Measurements from ENCODE around the gene ENKD1. TPM values are rescaled to one million over a fixed set of nuclear protein-coding genes. Genes with fewer than 3 reads are reported as not detected.

ENKD1 gene
- total and polyA plus RNA-seq, 2 of the 13 experiments (the other 11 are each of a cell fraction or from before 2014, with no cell fraction given) = 10.8 to 20.8 TPM

DNA sequence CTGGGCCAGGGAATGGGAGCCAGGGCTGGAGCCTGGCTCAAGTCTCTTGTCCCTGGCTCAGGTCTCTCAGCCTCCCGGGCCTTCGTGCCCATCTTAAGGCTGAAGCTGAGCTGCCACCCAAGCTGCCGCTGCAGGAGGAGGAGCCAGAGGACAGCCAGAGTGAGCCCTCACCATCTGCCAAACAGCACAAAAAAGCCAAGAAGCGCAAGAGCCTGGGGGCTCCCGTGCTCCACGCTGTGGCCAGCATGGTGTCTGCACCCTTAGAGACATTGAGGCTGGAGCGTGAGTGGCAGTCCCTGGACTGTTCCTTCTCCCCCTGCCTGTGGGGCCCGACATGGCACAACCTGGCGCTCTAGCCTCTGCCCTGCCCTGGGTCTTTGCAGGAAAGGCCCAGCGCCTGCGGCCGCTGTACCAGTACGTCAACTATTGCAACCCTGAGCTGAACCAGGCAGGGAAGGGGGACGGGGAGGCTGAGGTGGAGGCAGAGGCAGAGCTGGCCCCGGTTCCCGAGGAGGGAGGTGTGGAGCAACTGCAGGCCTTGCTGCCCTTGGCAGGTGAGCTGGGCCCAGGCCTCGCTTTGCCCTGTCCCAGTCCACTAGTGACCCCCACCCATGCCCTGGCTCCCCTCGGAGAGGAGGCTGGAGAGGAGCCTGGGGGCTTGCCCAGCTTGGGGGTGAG is 1.4 kb upstream of the ENKD1 start (continued):
- 0 out of 2 replicates have a peak, but pooled peaks have one; percentile 40 for TF ChIP-seq HCFC1 (IDR thresholded peaks at IDR 0.05; ENCODE audit: low read depth, low read length)
- peak; percentile 90 for TF ChIP-seq MIER2 (CRISPR knock-in tag; IDR thresholded peaks at IDR 0.05)
- TF ChIP-seq PCBP2 (optimal IDR thresholded peaks at IDR 0.05; ENCODE audit: low read depth, low read length, poor library complexity, severe bottlenecking) = no peak
- TF ChIP-seq PREB (CRISPR knock-in tag; IDR thresholded peaks at IDR 0.05) = no peak
- TF ChIP-seq HMGA1 (CRISPR knock-in tag; conservative IDR thresholded peaks at IDR 0.05) = no peak
- no peak; the same call in 1 of the 2 replicates for TF ChIP-seq MYNN (CRISPR knock-in tag; IDR thresholded peaks at IDR 0.05; ENCODE audit: low read depth)
- no peak for TF ChIP-seq ATM (IDR thresholded peaks at IDR 0.05; ENCODE audit: borderline replicate concordance)
- peak; percentile 73 for TF ChIP-seq TFDP2 (CRISPR knock-in tag; IDR thresholded peaks at IDR 0.05)
- no peak for TF ChIP-seq ZNF367 (CRISPR knock-in tag; IDR thresholded peaks at IDR 0.05; ENCODE audit: borderline replicate concordance)
- TF ChIP-seq HOXA3 (CRISPR knock-in tag; IDR thresholded peaks at IDR 0.05) = peak; percentile 84
- peak; percentile 86 for TF ChIP-seq ARNT2 (CRISPR knock-in tag; IDR thresholded peaks at IDR 0.05; ENCODE audit: low read depth)
- TF ChIP-seq ZNF747 (CRISPR knock-in tag; IDR thresholded peaks at IDR 0.05; ENCODE audit: borderline replicate concordance) = peak; percentile 36; the same call in 1 of the 2 replicates
- TF ChIP-seq ELF3 (CRISPR knock-in tag; IDR thresholded peaks at IDR 0.05) = peak; percentile 69
- TF ChIP-seq ZNF780A (CRISPR knock-in tag; IDR thresholded peaks at IDR 0.05) = no peak
- no peak for TF ChIP-seq SNRNP70 (IDR thresholded peaks at IDR 0.05; ENCODE audit: low read depth, low read length)
- no peak for TF ChIP-seq SUZ12 (IDR thresholded peaks at IDR 0.05; ENCODE audit: low read depth, low read length)
- peak; percentile 56; the same call in 1 of the 2 replicates for TF ChIP-seq ZHX1 (CRISPR knock-in tag; IDR thresholded peaks at IDR 0.05; ENCODE audit: low read depth)
- TF ChIP-seq ZSCAN29 (CRISPR knock-in tag; conservative IDR thresholded peaks at IDR 0.05) = 0 out of 2 replicates have a peak, but pooled peaks have one; percentile 65
- TF ChIP-seq, protein P1, sequence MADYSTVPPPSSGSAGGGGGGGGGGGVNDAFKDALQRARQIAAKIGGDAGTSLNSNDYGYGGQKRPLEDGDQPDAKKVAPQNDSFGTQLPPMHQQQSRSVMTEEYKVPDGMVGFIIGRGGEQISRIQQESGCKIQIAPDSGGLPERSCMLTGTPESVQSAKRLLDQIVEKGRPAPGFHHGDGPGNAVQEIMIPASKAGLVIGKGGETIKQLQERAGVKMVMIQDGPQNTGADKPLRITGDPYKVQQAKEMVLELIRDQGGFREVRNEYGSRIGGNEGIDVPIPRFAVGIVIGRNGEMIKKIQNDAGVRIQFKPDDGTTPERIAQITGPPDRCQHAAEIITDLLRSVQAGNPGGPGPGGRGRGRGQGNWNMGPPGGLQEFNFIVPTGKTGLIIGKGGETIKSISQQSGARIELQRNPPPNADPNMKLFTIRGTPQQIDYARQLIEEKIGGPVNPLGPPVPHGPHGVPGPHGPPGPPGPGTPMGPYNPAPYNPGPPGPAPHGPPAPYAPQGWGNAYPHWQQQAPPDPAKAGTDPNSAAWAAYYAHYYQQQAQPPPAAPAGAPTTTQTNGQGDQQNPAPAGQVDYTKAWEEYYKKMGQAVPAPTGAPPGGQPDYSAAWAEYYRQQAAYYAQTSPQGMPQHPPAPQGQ (CRISPR knock-in tag; IDR thresholded peaks at IDR 0.05; ENCODE audit: borderline replicate concordance) = peak; percentile 95
- TF ChIP-seq, protein P2, sequence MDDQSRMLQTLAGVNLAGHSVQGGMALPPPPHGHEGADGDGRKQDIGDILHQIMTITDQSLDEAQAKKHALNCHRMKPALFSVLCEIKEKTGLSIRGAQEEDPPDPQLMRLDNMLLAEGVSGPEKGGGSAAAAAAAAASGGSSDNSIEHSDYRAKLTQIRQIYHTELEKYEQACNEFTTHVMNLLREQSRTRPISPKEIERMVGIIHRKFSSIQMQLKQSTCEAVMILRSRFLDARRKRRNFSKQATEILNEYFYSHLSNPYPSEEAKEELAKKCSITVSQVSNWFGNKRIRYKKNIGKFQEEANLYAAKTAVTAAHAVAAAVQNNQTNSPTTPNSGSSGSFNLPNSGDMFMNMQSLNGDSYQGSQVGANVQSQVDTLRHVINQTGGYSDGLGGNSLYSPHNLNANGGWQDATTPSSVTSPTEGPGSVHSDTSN (CRISPR knock-in tag; IDR thresholded peaks at IDR 0.05; ENCODE audit: borderline replicate concordance) = no peak; the same call in 1 of the 2 replicates

Measured in HepG2 (cell line).